Measurements from ENCODE around the gene TET1.

DNA sequence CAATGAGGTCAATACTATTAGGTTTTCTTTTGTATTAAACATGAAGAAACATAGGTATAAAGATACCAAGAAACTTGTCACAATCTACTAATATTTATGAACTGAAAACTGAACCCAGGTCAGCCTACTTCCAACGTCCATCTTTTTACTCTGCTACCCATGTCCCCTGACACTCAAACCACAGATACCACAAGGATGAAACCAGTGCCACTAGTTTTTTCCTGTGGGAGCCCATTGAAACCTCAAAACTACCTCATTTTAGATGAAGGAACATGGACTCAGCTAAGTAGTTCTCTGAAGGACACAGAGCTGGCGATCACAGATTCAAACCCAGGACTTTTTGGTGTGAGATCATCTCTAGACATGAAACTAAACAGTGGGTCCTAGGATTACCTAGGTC, 6.8 kb downstream of the TET1 start:
- TF ChIP-seq, protein P1, sequence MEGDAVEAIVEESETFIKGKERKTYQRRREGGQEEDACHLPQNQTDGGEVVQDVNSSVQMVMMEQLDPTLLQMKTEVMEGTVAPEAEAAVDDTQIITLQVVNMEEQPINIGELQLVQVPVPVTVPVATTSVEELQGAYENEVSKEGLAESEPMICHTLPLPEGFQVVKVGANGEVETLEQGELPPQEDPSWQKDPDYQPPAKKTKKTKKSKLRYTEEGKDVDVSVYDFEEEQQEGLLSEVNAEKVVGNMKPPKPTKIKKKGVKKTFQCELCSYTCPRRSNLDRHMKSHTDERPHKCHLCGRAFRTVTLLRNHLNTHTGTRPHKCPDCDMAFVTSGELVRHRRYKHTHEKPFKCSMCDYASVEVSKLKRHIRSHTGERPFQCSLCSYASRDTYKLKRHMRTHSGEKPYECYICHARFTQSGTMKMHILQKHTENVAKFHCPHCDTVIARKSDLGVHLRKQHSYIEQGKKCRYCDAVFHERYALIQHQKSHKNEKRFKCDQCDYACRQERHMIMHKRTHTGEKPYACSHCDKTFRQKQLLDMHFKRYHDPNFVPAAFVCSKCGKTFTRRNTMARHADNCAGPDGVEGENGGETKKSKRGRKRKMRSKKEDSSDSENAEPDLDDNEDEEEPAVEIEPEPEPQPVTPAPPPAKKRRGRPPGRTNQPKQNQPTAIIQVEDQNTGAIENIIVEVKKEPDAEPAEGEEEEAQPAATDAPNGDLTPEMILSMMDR (IDR thresholded peaks at IDR 0.05): no peak
- TF ChIP-seq POLR2A (IDR thresholded peaks at IDR 0.05): no peak
